ENCODE data around the gene AGPAT2. TPM values are rescaled to one million over a fixed set of nuclear protein-coding genes. Genes with fewer than 3 reads are reported as not detected.
A peak's percentile ranks its signal among the peaks of the same experiment; 100 is the strongest.

Gene AGPAT2
- total RNA-seq, 1 experiment from 2014 or later = 40.4 TPM

GRCh38 chr9:136719195-136719880, 32.1 kb upstream of the AGPAT2 start:
- Mint-ChIP-seq H3K9me3 (ENCODE audit: low read depth, unreplicated experiment) (no peaks in the 10 kb centered on the region), H3K27ac (ENCODE audit: unreplicated experiment) (no peak overlapping the region), H3K4me3 (ENCODE audit: low read depth, unreplicated experiment) (no peak overlapping the region), H3K4me1 (ENCODE audit: low read depth, unreplicated experiment) (no peaks in the 10 kb centered on the region), H3K27me3 (ENCODE audit: unreplicated experiment) (peaks cover 12% of the 10 kb centered on the region), H3K36me3 (ENCODE audit: insufficient read depth, unreplicated experiment) (peaks cover 27% of the 10 kb centered on the region)
- CTCF ChIA-PET = no interaction called here
- intact Hi-C loops (cut with micrococcal nuclease; ENCODE audit: unreplicated experiment) = no loop called here
- peak; percentile 32 for DNase-seq
- no peak for TF ChIP-seq CTCF (IDR thresholded peaks at IDR 0.05; ENCODE audit: unreplicated experiment)
- BruUV-seq (replicated peaks) = no TSS peak

- H3K27ac Mint-ChIP-seq (ENCODE audit: unreplicated experiment) = no peak overlapping the region
- BruUV-seq (replicated peaks) = no TSS peak
- TF ChIP-seq CTCF (IDR thresholded peaks at IDR 0.05; ENCODE audit: unreplicated experiment) = no peak
- H3K27me3 Mint-ChIP-seq (ENCODE audit: unreplicated experiment) = peaks cover 12% of the 10 kb centered on the region
- no peaks in the 10 kb centered on the region for H3K4me1 Mint-ChIP-seq (ENCODE audit: low read depth, unreplicated experiment)
- no peak overlapping the region for H3K4me3 Mint-ChIP-seq (ENCODE audit: low read depth, unreplicated experiment)
- intact Hi-C loops (cut with micrococcal nuclease; ENCODE audit: unreplicated experiment) = no loop called here
- H3K9me3 Mint-ChIP-seq (ENCODE audit: low read depth, unreplicated experiment) = no peaks in the 10 kb centered on the region
- DNase-seq = no peak
- CTCF ChIA-PET = no interaction called here
- peaks cover 20% of the 10 kb centered on the region for H3K36me3 Mint-ChIP-seq (ENCODE audit: insufficient read depth, unreplicated experiment)
Observed at GRCh38 chr9:136718345-136719194, 31.3 kb upstream of the AGPAT2 start.

- H3K36me3 Mint-ChIP-seq (ENCODE audit: insufficient read depth, unreplicated experiment) = peaks cover 11% of the 10 kb centered on the region
- no peaks in the 10 kb centered on the region for H3K4me1 Mint-ChIP-seq (ENCODE audit: low read depth, unreplicated experiment)
- DNase-seq = no peak
- no peaks in the 10 kb centered on the region for H3K9me3 Mint-ChIP-seq (ENCODE audit: low read depth, unreplicated experiment)
- CTCF ChIA-PET = no interaction called here
- peaks cover 12% of the 10 kb centered on the region for H3K27me3 Mint-ChIP-seq (ENCODE audit: unreplicated experiment)
- H3K27ac Mint-ChIP-seq (ENCODE audit: unreplicated experiment) = no peak overlapping the region
- intact Hi-C loops (cut with micrococcal nuclease; ENCODE audit: unreplicated experiment) = no loop called here
- no peak overlapping the region for H3K4me3 Mint-ChIP-seq (ENCODE audit: low read depth, unreplicated experiment)
- no peak for TF ChIP-seq CTCF (IDR thresholded peaks at IDR 0.05; ENCODE audit: unreplicated experiment)
- BruUV-seq (replicated peaks) = no TSS peak
Observed at GRCh38 chr9:136717399-136717798, 30.1 kb upstream of the AGPAT2 start.

DNA sequence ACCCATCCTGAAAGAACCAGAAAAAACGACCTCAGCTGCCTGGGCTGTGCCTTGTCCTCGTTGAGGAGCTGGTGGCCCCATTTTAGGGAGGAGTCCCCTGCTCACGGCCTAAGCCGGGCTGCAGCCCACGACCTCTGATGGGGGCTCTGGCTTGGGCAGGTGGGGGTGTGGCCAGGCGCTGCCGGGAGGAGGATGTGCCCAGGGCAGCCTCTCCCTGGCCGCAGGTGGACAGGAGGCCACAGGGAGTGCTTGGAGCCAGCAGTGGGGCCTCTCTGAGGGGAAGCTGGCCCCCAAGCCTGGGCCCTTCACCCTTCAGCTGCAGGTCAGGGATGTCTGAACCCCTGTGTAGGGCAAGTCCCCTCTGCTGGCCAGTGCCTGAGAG, 27.6 kb upstream of the AGPAT2 start:
- intact Hi-C loops (cut with micrococcal nuclease; ENCODE audit: unreplicated experiment) = no loop called here
- H3K27ac Mint-ChIP-seq (ENCODE audit: unreplicated experiment) = no peak overlapping the region
- CTCF ChIA-PET = no interaction called here
- H3K9me3 Mint-ChIP-seq (ENCODE audit: low read depth, unreplicated experiment) = no peaks in the 10 kb centered on the region
- H3K4me1 Mint-ChIP-seq (ENCODE audit: low read depth, unreplicated experiment) = no peaks in the 10 kb centered on the region
- no peak overlapping the region for H3K4me3 Mint-ChIP-seq (ENCODE audit: low read depth, unreplicated experiment)
- peaks cover 12% of the 10 kb centered on the region for H3K27me3 Mint-ChIP-seq (ENCODE audit: unreplicated experiment)
- no peak for DNase-seq
- no peaks in the 10 kb centered on the region for H3K36me3 Mint-ChIP-seq (ENCODE audit: insufficient read depth, unreplicated experiment)
- no TSS peak for BruUV-seq (replicated peaks)
- TF ChIP-seq CTCF (IDR thresholded peaks at IDR 0.05; ENCODE audit: unreplicated experiment) = no peak

Measured in Calu3 (cell line).